ENCODE results near the gene SLC16A13. TPM values are rescaled to one million over a fixed set of nuclear protein-coding genes. Genes with fewer than 3 reads are reported as not detected.

SLC16A13 gene

Small RNAs within 50 kb of the gene (small RNA-seq; reads per million reads assigned to genes)
- not detected for gene AC120057.1
